Measurements from ENCODE around the gene RASSF1. TPM values are rescaled to one million over a fixed set of nuclear protein-coding genes. Genes with fewer than 3 reads are reported as not detected.

RASSF1 gene
- total RNA-seq, 1 experiment from 2014 or later: 20.0 TPM

- BruUV-seq (replicated peaks): no TSS peak
- no peak for TF ChIP-seq EZH2phosphoT487 (IDR thresholded peaks at IDR 0.05; ENCODE audit: borderline replicate concordance, low read length)
- TF ChIP-seq CTCF (conservative IDR thresholded peaks at IDR 0.05; ENCODE audit: low read depth, low read length): no peak
- TF ChIP-seq EZH2 (IDR thresholded peaks at IDR 0.05; ENCODE audit: low read length, unreplicated experiment): no peak
- peak within 1 kb of the TSS; percentile 47 for H3K9ac ChIP-seq (ENCODE audit: low read length)
Measured at GRCh38 chr3:50345586-50346234, 5.1 kb upstream of the RASSF1 start, which contains the start of gene ZMYND10. Gene ZMYND10, minus strand, starts transcription at chr3:50345732. Its CDS starts 153 bp downstream, at chr3:50345579.

GRCh38 chr3:50345008-50345407 is 4.4 kb upstream of the RASSF1 start:
- no TSS peak for BruUV-seq (replicated peaks)
- H3K27me3 ChIP-seq (ENCODE audit: low read length): no peaks in the 10 kb centered on the region
- no peak overlapping the region for H3K9ac ChIP-seq (ENCODE audit: low read length)
- CTCF ChIA-PET: interaction anchor here (1.0 kb wide), 1 partner anchor 8 kb away, joined by 3 read pairs; no protein-coding TSS in a partner anchor
- no peaks in the 10 kb centered on the region for H3K9me3 ChIP-seq (ENCODE audit: low read length)
- peaks cover 17% of the 10 kb centered on the region for H3K4me1 ChIP-seq (ENCODE audit: insufficient read depth, low read length)
- TF ChIP-seq EZH2 (IDR thresholded peaks at IDR 0.05; ENCODE audit: low read length, unreplicated experiment) (no peak), EZH2phosphoT487 (IDR thresholded peaks at IDR 0.05; ENCODE audit: borderline replicate concordance, low read length) (no peak), CTCF (conservative IDR thresholded peaks at IDR 0.05; ENCODE audit: low read depth, low read length) (no peak)
- intact Hi-C loops (cut with micrococcal nuclease): no loop called here
- peak overlapping the region; percentile 86 for H3K4me2 ChIP-seq (ENCODE audit: low read length)
- DNase-seq: no peak
- H3K4me3 ChIP-seq (ENCODE audit: low read length): peak overlapping the region; percentile 63; the same call in 1 of the 2 replicates
- peaks cover 4% of the 10 kb centered on the region for H3F3A ChIP-seq (ENCODE audit: low read length, unreplicated experiment)
- POLR2A ChIA-PET (ENCODE audit: unreplicated experiment): no interaction called here
- H4K20me1 ChIP-seq (ENCODE audit: low read length): no peaks in the 10 kb centered on the region
- H3K36me3 ChIP-seq (ENCODE audit: low read depth, low read length): no peaks in the 10 kb centered on the region; the same call in 1 of the 2 replicates
- ATAC-seq: no peak
- no peaks in the 10 kb centered on the region for H3K9me2 ChIP-seq (replicated peaks; ENCODE audit: low read length)
- no peak overlapping the region for H3K27ac ChIP-seq (ENCODE audit: low read length)
- peaks cover 16% of the 10 kb centered on the region for H3K79me2 ChIP-seq (ENCODE audit: low read length)
- H2AFZ ChIP-seq (ENCODE audit: low read length): peak overlapping the region; percentile 92

More at GRCh38 chr3:50345586-50346234, 5.1 kb upstream of the RASSF1 start, which contains the start of gene ZMYND10:
- no peaks in the 10 kb centered on the region; the same call in 1 of the 2 replicates for H3K36me3 ChIP-seq (ENCODE audit: low read depth, low read length)
- H3F3A ChIP-seq (ENCODE audit: low read length, unreplicated experiment): peaks cover 4% of the 10 kb centered on the region
- H4K20me1 ChIP-seq (ENCODE audit: low read length): no peaks in the 10 kb centered on the region
- peak; percentile 53 for ATAC-seq
- peak within 1 kb of the TSS; percentile 63 for H3K4me3 ChIP-seq (ENCODE audit: low read length)
- no peak within 1 kb of the TSS for H3K27ac ChIP-seq (ENCODE audit: low read length)
- H3K9me2 ChIP-seq (replicated peaks; ENCODE audit: low read length): no peaks in the 10 kb centered on the region
- ChIA-PET POLR2A (ENCODE audit: unreplicated experiment) (no interaction called here), CTCF (interaction anchor here (1.0 kb wide), 1 partner anchor 8 kb away, joined by 3 read pairs; no protein-coding TSS in a partner anchor)
- H3K9me3 ChIP-seq (ENCODE audit: low read length): no peaks in the 10 kb centered on the region
- peak within 1 kb of the TSS; percentile 86 for H3K4me2 ChIP-seq (ENCODE audit: low read length)
- DNase-seq: peak; percentile 76
- no peaks in the 10 kb centered on the region for H3K27me3 ChIP-seq (ENCODE audit: low read length)
- H3K79me2 ChIP-seq (ENCODE audit: low read length): peaks cover 21% of the 10 kb centered on the region
- intact Hi-C loops (cut with micrococcal nuclease): no loop called here
- peaks cover 23% of the 10 kb centered on the region for H3K4me1 ChIP-seq (ENCODE audit: insufficient read depth, low read length)
- peak within 1 kb of the TSS; percentile 92 for H2AFZ ChIP-seq (ENCODE audit: low read length)

Data from PC-3 (cell line).